Measurements from ENCODE around the gene DPP4. TPM values are rescaled to one million over a fixed set of nuclear protein-coding genes. Genes with fewer than 3 reads are reported as not detected.

Gene DPP4
- total and polyA plus RNA-seq, 12 donors, result 1.1 to 8.3 (median 4.1) TPM

GRCh38 chr2:161997916-161998471 lies 76.0 kb downstream of the DPP4 start:
- Histone ChIP-seq H3K36me3 (peaks cover 0 to 26% (median 0%) of the 10 kb centered on the region in 9 donors), H3K9me3 (no peaks in the 10 kb centered on the region), H3K27me3 (no peaks in the 10 kb centered on the region), H3K27ac (no peak overlapping the region), H3K4me3 (no peak overlapping the region), H3K4me1 (peaks cover 0 to 10% (median 0%) of the 10 kb centered on the region in 9 donors)
- TF ChIP-seq CTCF (IDR thresholded peaks at IDR 0.05), result no peak
- ATAC-seq (no peak), DNase-seq (no peak)
- intact Hi-C loops (cut with DNase I), result no loop called here
- WGBS, 2 donors, result 77 to 81% methylated on average over 9 of the region's 9 CpGs

GRCh38 chr2:161995553-161996016 lies 78.4 kb downstream of the DPP4 start:
- Histone ChIP-seq H3K27ac (no peak overlapping the region), H3K27me3 (no peaks in the 10 kb centered on the region), H3K4me3 (no peak overlapping the region), H3K4me1 (peaks cover 0 to 10% (median 0%) of the 10 kb centered on the region in 9 donors), H3K36me3 (peaks cover 0 to 17% (median 0%) of the 10 kb centered on the region in 9 donors), H3K9me3 (no peaks in the 10 kb centered on the region)
- DNase-seq, result no peak
- no peak for TF ChIP-seq CTCF (IDR thresholded peaks at IDR 0.05)
- no peak for ATAC-seq
- intact Hi-C loops (cut with DNase I), result no loop called here

GRCh38 chr2:161994761-161995520 lies 79.1 kb downstream of the DPP4 start:
- Histone ChIP-seq H3K4me3 (no peak overlapping the region), H3K27me3 (no peaks in the 10 kb centered on the region), H3K36me3 (peaks cover 0 to 15% (median 0%) of the 10 kb centered on the region in 9 donors), H3K9me3 (no peaks in the 10 kb centered on the region), H3K4me1 (peaks cover 0 to 10% (median 0%) of the 10 kb centered on the region in 9 donors), H3K27ac (no peak overlapping the region)
- TF ChIP-seq CTCF (IDR thresholded peaks at IDR 0.05), result no peak
- 58% methylated on average over 5 of the region's 5 CpGs for WGBS, 2 donors
- intact Hi-C loops (cut with DNase I), result no loop called here
- ATAC-seq (no peak), DNase-seq (no peak)

GRCh38 chr2:161992531-161992930 lies 81.5 kb downstream of the DPP4 start:
- Histone ChIP-seq H3K4me1 (peaks cover 0 to 10% (median 0%) of the 10 kb centered on the region in 9 donors), H3K4me3 (no peak overlapping the region), H3K27me3 (no peaks in the 10 kb centered on the region), H3K36me3 (peaks cover 0 to 8% (median 0%) of the 10 kb centered on the region in 9 donors), H3K9me3 (no peaks in the 10 kb centered on the region), H3K27ac (peak overlapping the region in 1 of 10 donors; percentile 64)
- ATAC-seq, result no peak
- no peak for DNase-seq
- TF ChIP-seq CTCF (IDR thresholded peaks at IDR 0.05), result no peak
- intact Hi-C loops (cut with DNase I), result no loop called here
- whole genome bisulfite sequencing, 2 donors, result 51 to 65% methylated on average over 3 of the region's 3 CpGs
